GOT3 (cell line): ENCODE measurements around the gene HS6ST1.

Experiments
- DNase-seq: peaks from one replicate; lab custom pipeline; 2025; ENCODE audit warnings: mixed read lengths; lab: John Stamatoyannopoulos, UW

The HS6ST1 gene

GRCh38 chr2:128235581-128235980 lies 83.1 kb downstream of the HS6ST1 start:
- DNase-seq: no peak

DNA sequence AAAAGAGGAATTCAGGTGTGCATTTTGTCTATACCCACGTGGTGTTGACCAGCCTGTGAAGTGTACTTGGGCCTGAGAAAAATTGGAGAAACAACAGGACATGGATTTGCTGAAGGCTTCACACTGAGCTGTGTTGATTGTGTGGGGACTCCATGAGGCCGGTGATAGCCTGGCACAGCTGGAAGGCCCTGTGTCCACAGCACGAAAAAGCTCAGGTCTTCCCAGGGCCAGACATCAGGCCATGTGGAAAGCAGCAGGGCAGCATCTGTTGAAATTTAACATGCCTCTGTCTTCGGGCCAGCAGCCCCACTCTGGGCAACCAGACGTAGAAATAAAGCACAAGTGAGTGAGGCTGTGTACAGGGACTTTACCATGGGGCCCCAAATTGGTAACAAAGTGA lies 84.1 kb downstream of the HS6ST1 start:
- DNase-seq: no peak

- DNase-seq: no peak
Measured at GRCh38 chr2:128233790-128234395, 84.8 kb downstream of the HS6ST1 start.

DNA sequence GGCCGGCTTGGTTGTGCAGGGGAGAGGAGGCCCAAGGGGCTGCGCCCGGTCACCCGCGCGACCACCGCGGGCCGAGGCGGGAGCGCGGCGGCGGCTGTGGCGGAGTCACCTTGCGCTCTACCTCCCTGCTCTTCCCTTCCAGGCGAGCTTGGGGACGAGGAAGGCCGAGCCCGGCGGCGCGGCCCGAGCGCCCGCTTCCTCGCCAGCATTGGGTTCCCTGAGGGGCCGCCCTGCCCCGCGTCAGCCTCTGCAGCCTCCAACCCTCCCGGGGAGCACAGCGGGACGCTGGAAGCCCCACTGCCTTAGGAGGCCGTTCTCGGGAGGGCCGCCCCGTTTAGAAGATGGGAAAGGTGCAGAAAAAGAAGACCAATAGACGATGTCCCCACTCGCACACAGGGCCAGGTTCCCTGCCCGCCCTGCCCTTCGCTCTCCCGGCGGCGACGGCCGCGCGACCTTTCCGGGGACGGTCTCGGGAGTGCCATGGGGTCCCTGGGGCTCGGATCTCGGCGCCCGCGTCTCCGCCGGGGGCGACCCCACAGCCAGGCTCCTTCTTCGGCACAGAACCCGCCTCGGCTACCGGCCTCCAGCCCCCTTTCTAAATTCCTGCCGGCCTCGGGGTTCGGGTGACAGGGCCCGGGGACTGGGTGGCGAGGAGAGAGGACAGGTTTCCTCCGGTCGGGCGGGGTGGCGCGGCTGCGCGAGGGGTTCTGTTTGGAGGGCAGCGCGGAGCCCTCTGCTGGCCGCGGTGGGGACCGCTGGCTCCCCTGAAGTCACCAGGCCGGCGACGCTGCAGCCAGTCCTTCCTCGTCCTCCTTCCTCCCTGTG lies 85.5 kb downstream of the HS6ST1 start:
- peak; percentile 34 for DNase-seq

DNA sequence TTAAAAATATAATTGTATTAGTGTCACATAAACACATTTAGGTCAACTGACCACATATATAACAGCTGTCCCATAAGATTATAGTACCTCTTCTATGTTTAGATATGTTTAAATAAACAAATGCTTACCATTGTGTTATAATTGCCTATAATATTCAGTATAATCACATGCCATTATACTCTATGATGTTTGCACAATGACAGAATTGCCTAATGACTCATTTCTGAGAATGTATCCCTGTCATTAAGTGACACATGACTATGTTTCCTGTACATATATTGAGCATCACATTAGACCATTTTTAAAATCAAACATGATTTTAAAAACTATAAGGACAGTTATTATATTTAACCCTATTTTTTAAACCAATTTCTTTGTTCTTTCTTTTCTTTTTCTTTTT lies 89.8 kb downstream of the HS6ST1 start:
- no peak for DNase-seq

GRCh38 chr2:128227862-128228261 lies 90.8 kb downstream of the HS6ST1 start:
- no peak for DNase-seq

DNA sequence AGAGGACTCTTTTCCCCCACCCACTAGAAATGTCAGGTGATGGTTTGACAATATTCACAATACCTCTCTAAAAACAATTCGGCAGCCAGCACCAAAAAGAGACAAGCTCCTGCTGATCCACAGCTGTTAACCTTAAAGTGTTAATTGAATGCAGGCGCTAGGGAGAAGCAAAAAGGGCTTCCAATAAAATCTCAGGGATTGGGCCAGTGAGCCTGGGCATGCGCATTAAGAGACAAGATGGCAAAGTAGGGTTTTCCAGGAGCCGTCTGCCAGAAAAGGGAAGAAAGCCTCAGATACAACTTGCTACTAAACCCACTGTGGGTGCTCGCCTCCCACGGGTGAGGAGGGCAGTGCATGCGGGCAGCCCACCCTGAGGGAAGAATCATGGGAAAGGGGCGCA lies 98.8 kb downstream of the HS6ST1 start:
- no peak for DNase-seq

GRCh38 chr2:128217671-128218070 lies 101.0 kb downstream of the HS6ST1 start:
- DNase-seq: no peak

DNA sequence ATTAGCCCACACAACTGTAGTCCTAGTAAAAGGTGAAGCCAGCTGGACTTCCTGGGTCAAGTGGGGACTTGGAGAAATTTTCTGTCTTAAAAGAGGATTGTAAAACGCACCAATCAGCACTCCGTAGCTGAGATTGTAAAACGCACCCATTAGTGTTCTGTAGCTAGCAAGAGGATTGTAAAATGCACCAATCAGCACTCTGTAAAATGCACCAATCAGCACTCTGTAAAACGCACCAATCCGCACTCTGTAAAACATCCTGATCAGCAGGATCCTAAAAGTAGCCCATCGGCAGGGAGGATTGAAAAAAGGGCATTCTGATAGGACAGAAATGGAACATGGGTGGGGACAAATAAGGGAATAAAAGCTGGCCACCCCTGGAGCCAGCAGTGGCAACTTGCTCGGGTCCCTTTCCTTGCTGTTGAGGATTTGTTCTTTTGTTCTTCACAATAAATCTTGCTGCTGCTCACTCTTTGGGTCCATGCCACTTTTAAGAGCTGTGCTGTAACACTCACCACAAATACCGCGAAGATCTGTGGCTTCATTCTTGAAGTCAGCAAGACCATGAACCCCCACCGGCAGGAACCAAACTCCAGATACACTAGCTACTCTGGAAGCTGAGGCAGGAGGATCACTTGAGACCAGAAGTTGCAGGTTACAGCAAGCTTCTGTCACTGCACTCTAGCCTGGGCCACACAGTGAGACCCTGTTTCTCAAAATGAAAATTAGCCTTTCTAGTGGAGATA lies 102.6 kb downstream of the HS6ST1 start:
- no peak for DNase-seq
